GM21526 (cell line): ENCODE data around the gene SAMD4A.

Source experiments
- ATAC-seq: cut with Tn5 transposase; IDR thresholded peaks from one replicate; pipeline ENCODE4 v1.9.1; 2021; ENCODE audit warnings: moderate library complexity; ENCODE audit not compliant: unreplicated experiment, low FRiP score

Gene SAMD4A

GRCh38 chr14:54840798-54841197, 273.9 kb downstream of the SAMD4A start:
- no peak for ATAC-seq
